ENCODE results near the gene TMEM184A. TPM values are rescaled to one million over a fixed set of nuclear protein-coding genes. Genes with fewer than 3 reads are reported as not detected.

TMEM184A gene
- total RNA-seq, 4 donors from 2014 or later, result 55.0 to 234 (median 112) TPM

GRCh38 chr7:1569440-1569832, 13.4 kb upstream of the TMEM184A start:
- Histone ChIP-seq H3K4me1 (peaks cover 65% of the 10 kb centered on the region), H3K27me3 (no peaks in the 10 kb centered on the region), H3K9me3 (no peaks in the 10 kb centered on the region), H3K27ac (peak overlapping the region; percentile 93), H3K36me3 (peaks cover 6% of the 10 kb centered on the region), H3K4me3 (peak overlapping the region; percentile 80)
- whole genome bisulfite sequencing, result 21% methylated on average over 27 of the region's 27 CpGs
- DNase-seq (ENCODE audit: low spot score in 2 of 2), result no peak
- TF ChIP-seq EP300 (IDR thresholded peaks at IDR 0.05) (no peak), CTCF (IDR thresholded peaks at IDR 0.05) (no peak), POLR2AphosphoS5 (IDR thresholded peaks at IDR 0.05) (no peak), POLR2A (IDR thresholded peaks at IDR 0.05) (no peak)

GRCh38 chr7:1569016-1569415, 13.0 kb upstream of the TMEM184A start:
- Histone ChIP-seq H3K27me3 (no peaks in the 10 kb centered on the region), H3K4me1 (peaks cover 69% of the 10 kb centered on the region), H3K4me3 (peak overlapping the region; percentile 80), H3K36me3 (peaks cover 6% of the 10 kb centered on the region), H3K27ac (peak overlapping the region; percentile 93), H3K9me3 (no peaks in the 10 kb centered on the region)
- TF ChIP-seq CTCF (IDR thresholded peaks at IDR 0.05) (no peak), POLR2AphosphoS5 (IDR thresholded peaks at IDR 0.05) (no peak), EP300 (IDR thresholded peaks at IDR 0.05) (no peak)
- 55% methylated on average over 13 of the region's 13 CpGs for WGBS
- peak in 1 of 2 donors; percentile 66 for DNase-seq (ENCODE audit: low spot score in 2 of 2)

- peaks cover 71% of the 10 kb centered on the region for H3K4me1 ChIP-seq
- peak overlapping the region; percentile 93 for H3K27ac ChIP-seq
- peaks cover 6% of the 10 kb centered on the region for H3K36me3 ChIP-seq
- 63% methylated on average over 17 of the region's 17 CpGs for WGBS
- no peaks in the 10 kb centered on the region for H3K9me3 ChIP-seq
- TF ChIP-seq POLR2A (IDR thresholded peaks at IDR 0.05) (no peak), POLR2AphosphoS5 (IDR thresholded peaks at IDR 0.05) (peak in 1 of 3 donors; percentile 10)
- H3K27me3 ChIP-seq, result no peaks in the 10 kb centered on the region
- peak overlapping the region; percentile 17 for H3K4me3 ChIP-seq
- peak in 1 of 2 donors; percentile 74 for DNase-seq (ENCODE audit: low spot score in 2 of 2)
Measured at GRCh38 chr7:1567896-1568510, 12.0 kb upstream of the TMEM184A start.

GRCh38 chr7:1567049-1567771, 11.2 kb upstream of the TMEM184A start:
- DNase-seq (ENCODE audit: low spot score in 2 of 2), result peak in 1 of 2 donors; percentile 85
- peaks cover 6% of the 10 kb centered on the region for H3K36me3 ChIP-seq
- no peaks in the 10 kb centered on the region for H3K9me3 ChIP-seq
- WGBS, result 41% methylated on average over 19 of the region's 26 CpGs
- H3K27me3 ChIP-seq, result no peaks in the 10 kb centered on the region
- peaks cover 68% of the 10 kb centered on the region for H3K4me1 ChIP-seq
- TF ChIP-seq POLR2AphosphoS5 (IDR thresholded peaks at IDR 0.05) (no peak), EP300 (IDR thresholded peaks at IDR 0.05) (no peak), CTCF (IDR thresholded peaks at IDR 0.05) (no peak), POLR2A (IDR thresholded peaks at IDR 0.05) (no peak)
- H3K4me3 ChIP-seq, result peak overlapping the region; percentile 17
- H3K27ac ChIP-seq, result peak overlapping the region; percentile 93

- no peak for DNase-seq (ENCODE audit: low spot score in 2 of 2)
- peaks cover 62% of the 10 kb centered on the region for H3K4me1 ChIP-seq
- H3K9me3 ChIP-seq, result no peaks in the 10 kb centered on the region
- 80% methylated on average over 6 of the region's 13 CpGs for WGBS
- peaks cover 6% of the 10 kb centered on the region for H3K36me3 ChIP-seq
- TF ChIP-seq POLR2A (IDR thresholded peaks at IDR 0.05) (no peak), POLR2AphosphoS5 (IDR thresholded peaks at IDR 0.05) (no peak), CTCF (IDR thresholded peaks at IDR 0.05) (no peak), EP300 (IDR thresholded peaks at IDR 0.05) (no peak)
- H3K4me3 ChIP-seq, result peak overlapping the region; percentile 17
- no peaks in the 10 kb centered on the region for H3K27me3 ChIP-seq
- H3K27ac ChIP-seq, result peak overlapping the region; percentile 93
Measured at GRCh38 chr7:1566687-1567048, 10.7 kb upstream of the TMEM184A start.
